ENCODE measurements around the gene ETV2.

Gene ETV2

DNA sequence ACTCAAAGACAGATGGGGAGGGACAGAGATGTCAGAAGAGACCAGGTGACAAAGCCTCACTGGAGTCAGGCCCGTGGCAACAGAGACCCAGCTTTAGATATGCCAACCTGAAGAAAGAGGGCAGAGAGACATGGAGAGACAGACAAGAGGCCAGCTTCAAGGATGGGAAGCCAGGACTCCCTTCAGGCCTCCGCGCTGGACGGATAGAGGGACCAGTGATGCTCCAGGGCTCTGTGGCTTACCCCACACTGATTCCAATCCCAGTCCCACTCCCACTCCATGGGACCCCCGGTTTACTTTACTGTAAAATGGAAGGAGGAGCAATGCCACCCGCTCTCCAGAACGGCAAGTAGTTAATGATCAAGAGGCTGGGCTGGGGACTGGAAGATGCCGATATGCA, 1.7 kb upstream of the ETV2 start:
- no peak for ATAC-seq
- TF ChIP-seq BACH2 (CRISPR knock-in tag; IDR thresholded peaks at IDR 0.05; ENCODE audit: borderline replicate concordance) (no peak), GLIS3 (CRISPR knock-in tag; IDR thresholded peaks at IDR 0.05) (no peak), ZC3H10 (CRISPR knock-in tag; IDR thresholded peaks at IDR 0.05) (no peak), CREB5 (CRISPR knock-in tag; IDR thresholded peaks at IDR 0.05; ENCODE audit: low read depth) (no peak), CSRNP3 (CRISPR knock-in tag; IDR thresholded peaks at IDR 0.05) (no peak), ZNF8 (CRISPR knock-in tag; IDR thresholded peaks at IDR 0.05) (no peak), ZFP30 (CRISPR knock-in tag; IDR thresholded peaks at IDR 0.05) (no peak), CSDC2 (CRISPR knock-in tag; IDR thresholded peaks at IDR 0.05) (no peak), ARNTL (CRISPR knock-in tag; IDR thresholded peaks at IDR 0.05; ENCODE audit: borderline replicate concordance, low read depth) (no peak), OSR1 (CRISPR knock-in tag; IDR thresholded peaks at IDR 0.05) (no peak), SNAI2 (CRISPR knock-in tag; IDR thresholded peaks at IDR 0.05) (no peak), ESRRG (CRISPR knock-in tag; IDR thresholded peaks at IDR 0.05) (no peak), ZFP3 (CRISPR knock-in tag; IDR thresholded peaks at IDR 0.05) (no peak), RARB (CRISPR knock-in tag; IDR thresholded peaks at IDR 0.05) (no peak), TOX (CRISPR knock-in tag; IDR thresholded peaks at IDR 0.05; ENCODE audit: borderline replicate concordance) (no peak), ZNF70 (CRISPR knock-in tag; IDR thresholded peaks at IDR 0.05) (no peak), TCF4 (CRISPR knock-in tag; IDR thresholded peaks at IDR 0.05; ENCODE audit: borderline replicate concordance) (no peak), ZNF565 (CRISPR knock-in tag; conservative IDR thresholded peaks at IDR 0.05; ENCODE audit: low read depth) (no peak)
- TF ChIP-seq, protein P1, sequence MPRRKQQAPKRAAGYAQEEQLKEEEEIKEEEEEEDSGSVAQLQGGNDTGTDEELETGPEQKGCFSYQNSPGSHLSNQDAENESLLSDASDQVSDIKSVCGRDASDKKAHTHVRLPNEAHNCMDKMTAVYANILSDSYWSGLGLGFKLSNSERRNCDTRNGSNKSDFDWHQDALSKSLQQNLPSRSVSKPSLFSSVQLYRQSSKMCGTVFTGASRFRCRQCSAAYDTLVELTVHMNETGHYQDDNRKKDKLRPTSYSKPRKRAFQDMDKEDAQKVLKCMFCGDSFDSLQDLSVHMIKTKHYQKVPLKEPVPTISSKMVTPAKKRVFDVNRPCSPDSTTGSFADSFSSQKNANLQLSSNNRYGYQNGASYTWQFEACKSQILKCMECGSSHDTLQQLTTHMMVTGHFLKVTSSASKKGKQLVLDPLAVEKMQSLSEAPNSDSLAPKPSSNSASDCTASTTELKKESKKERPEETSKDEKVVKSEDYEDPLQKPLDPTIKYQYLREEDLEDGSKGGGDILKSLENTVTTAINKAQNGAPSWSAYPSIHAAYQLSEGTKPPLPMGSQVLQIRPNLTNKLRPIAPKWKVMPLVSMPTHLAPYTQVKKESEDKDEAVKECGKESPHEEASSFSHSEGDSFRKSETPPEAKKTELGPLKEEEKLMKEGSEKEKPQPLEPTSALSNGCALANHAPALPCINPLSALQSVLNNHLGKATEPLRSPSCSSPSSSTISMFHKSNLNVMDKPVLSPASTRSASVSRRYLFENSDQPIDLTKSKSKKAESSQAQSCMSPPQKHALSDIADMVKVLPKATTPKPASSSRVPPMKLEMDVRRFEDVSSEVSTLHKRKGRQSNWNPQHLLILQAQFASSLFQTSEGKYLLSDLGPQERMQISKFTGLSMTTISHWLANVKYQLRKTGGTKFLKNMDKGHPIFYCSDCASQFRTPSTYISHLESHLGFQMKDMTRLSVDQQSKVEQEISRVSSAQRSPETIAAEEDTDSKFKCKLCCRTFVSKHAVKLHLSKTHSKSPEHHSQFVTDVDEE (CRISPR knock-in tag; IDR thresholded peaks at IDR 0.05) = no peak
- TF ChIP-seq, protein P2, sequence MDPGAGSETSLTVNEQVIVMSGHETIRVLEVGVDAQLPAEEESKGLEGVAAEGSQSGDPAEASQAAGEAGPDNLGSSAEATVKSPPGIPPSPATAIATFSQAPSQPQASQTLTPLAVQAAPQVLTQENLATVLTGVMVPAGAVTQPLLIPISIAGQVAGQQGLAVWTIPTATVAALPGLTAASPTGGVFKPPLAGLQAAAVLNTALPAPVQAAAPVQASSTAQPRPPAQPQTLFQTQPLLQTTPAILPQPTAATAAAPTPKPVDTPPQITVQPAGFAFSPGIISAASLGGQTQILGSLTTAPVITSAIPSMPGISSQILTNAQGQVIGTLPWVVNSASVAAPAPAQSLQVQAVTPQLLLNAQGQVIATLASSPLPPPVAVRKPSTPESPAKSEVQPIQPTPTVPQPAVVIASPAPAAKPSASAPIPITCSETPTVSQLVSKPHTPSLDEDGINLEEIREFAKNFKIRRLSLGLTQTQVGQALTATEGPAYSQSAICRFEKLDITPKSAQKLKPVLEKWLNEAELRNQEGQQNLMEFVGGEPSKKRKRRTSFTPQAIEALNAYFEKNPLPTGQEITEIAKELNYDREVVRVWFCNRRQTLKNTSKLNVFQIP (CRISPR knock-in tag; IDR thresholded peaks at IDR 0.05; ENCODE audit: borderline replicate concordance, low read depth) = no peak

GRCh38 chr19:35642312-35642711, 767 bp downstream of the ETV2 start:
- TF ChIP-seq CREB5 (CRISPR knock-in tag; IDR thresholded peaks at IDR 0.05; ENCODE audit: low read depth) = no peak
- no peak for TF ChIP-seq OSR1 (CRISPR knock-in tag; IDR thresholded peaks at IDR 0.05)
- no peak for TF ChIP-seq ARNTL (CRISPR knock-in tag; IDR thresholded peaks at IDR 0.05; ENCODE audit: borderline replicate concordance, low read depth)
- TF ChIP-seq GLIS3 (CRISPR knock-in tag; IDR thresholded peaks at IDR 0.05) = no peak
- TF ChIP-seq ESRRG (CRISPR knock-in tag; IDR thresholded peaks at IDR 0.05) = no peak
- no peak for TF ChIP-seq RARB (CRISPR knock-in tag; IDR thresholded peaks at IDR 0.05)
- TF ChIP-seq TCF4 (CRISPR knock-in tag; IDR thresholded peaks at IDR 0.05; ENCODE audit: borderline replicate concordance) = no peak
- no peak for TF ChIP-seq SNAI2 (CRISPR knock-in tag; IDR thresholded peaks at IDR 0.05)
- TF ChIP-seq, protein P1 (CRISPR knock-in tag; IDR thresholded peaks at IDR 0.05) = no peak
- no peak for TF ChIP-seq CSDC2 (CRISPR knock-in tag; IDR thresholded peaks at IDR 0.05)
- ATAC-seq = no peak
